ENCODE data around the gene KCNK15.

The KCNK15 gene

DNA sequence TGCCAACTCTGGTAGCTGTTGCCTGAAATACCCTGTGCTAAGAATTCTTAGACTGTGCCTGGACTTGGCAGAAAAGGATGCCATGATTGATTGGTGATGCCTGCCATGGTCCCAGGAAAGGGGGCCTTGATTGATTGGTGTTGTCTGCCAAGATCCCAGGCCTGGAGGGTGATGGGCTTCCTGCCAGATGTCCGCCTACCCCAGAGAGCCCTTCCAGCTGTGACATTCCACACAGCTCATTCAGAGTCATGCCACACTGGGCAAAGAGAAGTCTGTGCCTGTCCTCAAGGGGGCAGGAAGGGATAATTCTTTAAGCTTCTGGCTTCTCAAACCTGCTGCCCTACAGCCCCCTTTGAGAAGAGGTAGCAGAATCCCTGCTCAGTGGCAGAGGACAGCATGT is 40.1 kb downstream of the KCNK15 start:
- Histone ChIP-seq H3K4me3 (ENCODE audit: control insufficient read depth in 1 of 7, extremely low read depth in 1 of 7, insufficient read depth in 4 of 7, low read depth in 2 of 7, low read length in 6 of 7) (no peak overlapping the region), H3K4me1 (ENCODE audit: control extremely low read depth in 1 of 4, control insufficient read depth in 4 of 4, insufficient read depth in 4 of 4, low read length in 3 of 4) (no peaks in the 10 kb centered on the region), H3K27ac (ENCODE audit: insufficient read depth in 1 of 2, low read depth in 1 of 2, low read length in 2 of 2, poor library complexity in 1 of 2, severe bottlenecking in 2 of 2) (no peak overlapping the region), H3K27me3 (replicated peaks in 2 of 5; ENCODE audit: control insufficient read depth in 4 of 5, insufficient read depth in 5 of 5, low read length in 4 of 5) (peaks cover 0 to 24% (median 7%) of the 10 kb centered on the region in 5 experiments), H3K36me3 (ENCODE audit: control insufficient read depth in 4 of 4, insufficient read depth in 4 of 4, low read length in 3 of 4) (no peaks in the 10 kb centered on the region), H3K9me3 (ENCODE audit: control extremely low read depth in 1 of 5, control insufficient read depth in 4 of 5, insufficient read depth in 2 of 5, low read depth in 1 of 5, low read length in 4 of 5) (no peaks in the 10 kb centered on the region)
- ChIA-PET POLR2A (no interaction called here), CTCF (interaction anchor here (1.0 kb wide), 1 partner anchor 9 kb away, joined by 4 read pairs; no protein-coding TSS in a partner anchor)
- 86% methylated on average over 1 of the region's 1 CpG for WGBS (ENCODE audit: insufficient coverage)
- DNase-seq, result no peak

- Histone ChIP-seq H3K4me1 (ENCODE audit: control extremely low read depth in 1 of 4, control insufficient read depth in 4 of 4, insufficient read depth in 4 of 4, low read length in 3 of 4) (no peaks in the 10 kb centered on the region), H3K4me3 (ENCODE audit: control insufficient read depth in 1 of 7, extremely low read depth in 1 of 7, insufficient read depth in 4 of 7, low read depth in 2 of 7, low read length in 6 of 7) (no peak overlapping the region), H3K27me3 (replicated peaks in 2 of 5; ENCODE audit: control insufficient read depth in 4 of 5, insufficient read depth in 5 of 5, low read length in 4 of 5) (peaks cover 0 to 24% (median 9%) of the 10 kb centered on the region in 5 experiments), H3K36me3 (ENCODE audit: control insufficient read depth in 4 of 4, insufficient read depth in 4 of 4, low read length in 3 of 4) (no peaks in the 10 kb centered on the region), H3K9me3 (ENCODE audit: control extremely low read depth in 1 of 5, control insufficient read depth in 4 of 5, insufficient read depth in 2 of 5, low read depth in 1 of 5, low read length in 4 of 5) (no peaks in the 10 kb centered on the region), H3K27ac (ENCODE audit: insufficient read depth in 1 of 2, low read depth in 1 of 2, low read length in 2 of 2, poor library complexity in 1 of 2, severe bottlenecking in 2 of 2) (no peak overlapping the region)
- WGBS (ENCODE audit: insufficient coverage), result 85% methylated on average over 5 of the region's 7 CpGs
- ChIA-PET CTCF (no interaction called here), POLR2A (no interaction called here)
- no peak for DNase-seq
Observed at GRCh38 chr20:44787299-44787698, 41.6 kb downstream of the KCNK15 start.

- POLR2A ChIA-PET, result no interaction called here
- WGBS (ENCODE audit: insufficient coverage), result 100% methylated on average over 1 of the region's 10 CpGs
- Histone ChIP-seq H3K36me3 (ENCODE audit: control insufficient read depth in 4 of 4, insufficient read depth in 4 of 4, low read length in 3 of 4) (no peaks in the 10 kb centered on the region), H3K9me3 (ENCODE audit: control extremely low read depth in 1 of 5, control insufficient read depth in 4 of 5, insufficient read depth in 2 of 5, low read depth in 1 of 5, low read length in 4 of 5) (no peaks in the 10 kb centered on the region), H3K4me1 (ENCODE audit: control extremely low read depth in 1 of 4, control insufficient read depth in 4 of 4, insufficient read depth in 4 of 4, low read length in 3 of 4) (no peaks in the 10 kb centered on the region), H3K27me3 (replicated peaks in 2 of 5; ENCODE audit: control insufficient read depth in 4 of 5, insufficient read depth in 5 of 5, low read length in 4 of 5) (peaks cover 0 to 24% (median 9%) of the 10 kb centered on the region in 5 experiments), H3K27ac (ENCODE audit: insufficient read depth in 1 of 2, low read depth in 1 of 2, low read length in 2 of 2, poor library complexity in 1 of 2, severe bottlenecking in 2 of 2) (no peak overlapping the region), H3K4me3 (ENCODE audit: control insufficient read depth in 1 of 7, extremely low read depth in 1 of 7, insufficient read depth in 4 of 7, low read depth in 2 of 7, low read length in 6 of 7) (no peak overlapping the region)
- CTCF ChIA-PET, result no interaction called here
- no peak for DNase-seq
Observed at GRCh38 chr20:44788706-44789456, 43.2 kb downstream of the KCNK15 start.

DNA sequence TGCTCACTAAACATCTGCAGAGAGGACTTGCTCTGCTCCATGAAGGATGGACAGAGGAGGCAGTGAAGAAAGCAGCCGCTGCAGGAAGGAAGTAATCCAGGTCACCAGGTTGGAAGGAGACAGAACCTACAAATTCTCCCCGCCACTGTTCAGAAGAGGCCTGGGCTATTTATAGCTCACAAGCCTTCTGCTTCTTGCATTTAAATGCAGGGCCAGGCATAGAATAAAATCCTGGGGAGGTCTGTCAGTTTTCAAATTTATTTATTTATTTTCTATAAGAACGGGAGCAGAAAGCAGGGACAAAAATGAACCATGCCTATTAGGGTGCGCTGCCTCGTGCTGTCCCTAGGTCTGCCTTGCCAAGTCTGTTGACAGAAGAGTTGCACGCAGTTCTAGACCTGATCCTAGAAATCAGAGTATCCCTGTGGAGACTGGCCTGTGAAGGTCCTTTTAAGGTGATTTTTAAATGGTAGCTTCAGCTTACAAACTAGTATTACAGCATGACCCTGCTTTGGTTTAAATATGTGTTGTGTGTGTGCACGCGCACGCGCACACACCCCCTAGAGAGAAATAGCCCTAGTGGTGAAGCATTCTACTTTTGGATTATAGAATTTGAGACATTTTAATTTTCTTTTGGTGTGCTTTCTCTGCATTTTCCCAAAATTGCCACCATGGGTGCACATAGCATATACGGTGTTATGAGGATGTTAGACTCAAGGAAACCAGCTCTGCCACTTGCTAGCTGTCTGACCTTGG is 45.2 kb downstream of the KCNK15 start:
- DNase-seq, result no peak
- Histone ChIP-seq H3K27ac (ENCODE audit: insufficient read depth in 1 of 2, low read depth in 1 of 2, low read length in 2 of 2, poor library complexity in 1 of 2, severe bottlenecking in 2 of 2) (no peak overlapping the region), H3K4me1 (ENCODE audit: control extremely low read depth in 1 of 4, control insufficient read depth in 4 of 4, insufficient read depth in 4 of 4, low read length in 3 of 4) (no peaks in the 10 kb centered on the region), H3K9me3 (ENCODE audit: control extremely low read depth in 1 of 5, control insufficient read depth in 4 of 5, insufficient read depth in 2 of 5, low read depth in 1 of 5, low read length in 4 of 5) (no peaks in the 10 kb centered on the region), H3K36me3 (ENCODE audit: control insufficient read depth in 4 of 4, insufficient read depth in 4 of 4, low read length in 3 of 4) (no peaks in the 10 kb centered on the region), H3K4me3 (ENCODE audit: control insufficient read depth in 1 of 7, extremely low read depth in 1 of 7, insufficient read depth in 4 of 7, low read depth in 2 of 7, low read length in 6 of 7) (no peak overlapping the region), H3K27me3 (replicated peaks in 2 of 5; ENCODE audit: control insufficient read depth in 4 of 5, insufficient read depth in 5 of 5, low read length in 4 of 5) (peaks cover 0 to 18% (median 11%) of the 10 kb centered on the region in 5 experiments)
- CTCF ChIA-PET, result no interaction called here
- POLR2A ChIA-PET, result no interaction called here
- 80% methylated on average over 5 of the region's 11 CpGs for WGBS (ENCODE audit: insufficient coverage)

- H3K9me3 ChIP-seq (ENCODE audit: control extremely low read depth in 1 of 5, control insufficient read depth in 4 of 5, insufficient read depth in 2 of 5, low read depth in 1 of 5, low read length in 4 of 5), result no peaks in the 10 kb centered on the region
- no peaks in the 10 kb centered on the region for H3K36me3 ChIP-seq (ENCODE audit: control insufficient read depth in 4 of 4, insufficient read depth in 4 of 4, low read length in 3 of 4)
- WGBS (ENCODE audit: insufficient coverage), result 78% methylated on average over 4 of the region's 7 CpGs
- H3K27ac ChIP-seq (ENCODE audit: insufficient read depth in 1 of 2, low read depth in 1 of 2, low read length in 2 of 2, poor library complexity in 1 of 2, severe bottlenecking in 2 of 2), result no peak overlapping the region
- H3K4me3 ChIP-seq (ENCODE audit: control insufficient read depth in 1 of 7, extremely low read depth in 1 of 7, insufficient read depth in 4 of 7, low read depth in 2 of 7, low read length in 6 of 7), result no peak overlapping the region
- peak in 1 of 3 donors; percentile 10 for DNase-seq
- H3K4me1 ChIP-seq (ENCODE audit: control extremely low read depth in 1 of 4, control insufficient read depth in 4 of 4, insufficient read depth in 4 of 4, low read length in 3 of 4), result no peaks in the 10 kb centered on the region
- POLR2A ChIA-PET, result no interaction called here
- peaks cover 0 to 13% (median 3%) of the 10 kb centered on the region in 5 experiments for H3K27me3 ChIP-seq (replicated peaks in 2 of 5; ENCODE audit: control insufficient read depth in 4 of 5, insufficient read depth in 5 of 5, low read length in 4 of 5)
- CTCF ChIA-PET, result no interaction called here
Observed at GRCh38 chr20:44792796-44793195, 47.1 kb downstream of the KCNK15 start.

DNA sequence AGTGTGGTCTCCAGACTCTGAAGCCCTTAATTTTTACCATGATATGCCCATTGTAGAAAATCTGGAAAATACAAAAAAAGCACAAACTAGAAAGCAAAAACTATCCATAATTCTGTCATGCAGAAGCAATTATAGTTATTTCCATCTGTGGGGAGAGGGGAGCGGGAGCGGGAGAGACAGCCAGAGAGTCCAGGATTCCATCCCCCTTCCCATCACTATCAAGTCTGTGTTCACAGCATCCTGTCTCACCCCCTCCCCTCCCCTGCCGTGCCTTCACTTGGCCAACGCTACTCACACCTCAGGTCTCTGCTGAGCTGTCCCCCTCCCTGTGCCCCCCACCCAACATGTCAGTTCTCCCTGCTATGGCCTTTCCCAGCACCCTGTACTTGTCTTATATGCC is 50.2 kb downstream of the KCNK15 start:
- Histone ChIP-seq H3K4me1 (ENCODE audit: control extremely low read depth in 1 of 4, control insufficient read depth in 4 of 4, insufficient read depth in 4 of 4, low read length in 3 of 4) (no peaks in the 10 kb centered on the region), H3K27ac (ENCODE audit: insufficient read depth in 1 of 2, low read depth in 1 of 2, low read length in 2 of 2, poor library complexity in 1 of 2, severe bottlenecking in 2 of 2) (no peak overlapping the region), H3K4me3 (ENCODE audit: control insufficient read depth in 1 of 7, extremely low read depth in 1 of 7, insufficient read depth in 4 of 7, low read depth in 2 of 7, low read length in 6 of 7) (no peak overlapping the region), H3K36me3 (ENCODE audit: control insufficient read depth in 4 of 4, insufficient read depth in 4 of 4, low read length in 3 of 4) (no peaks in the 10 kb centered on the region), H3K9me3 (ENCODE audit: control extremely low read depth in 1 of 5, control insufficient read depth in 4 of 5, insufficient read depth in 2 of 5, low read depth in 1 of 5, low read length in 4 of 5) (no peaks in the 10 kb centered on the region), H3K27me3 (replicated peaks in 2 of 5; ENCODE audit: control insufficient read depth in 4 of 5, insufficient read depth in 5 of 5, low read length in 4 of 5) (peaks cover 0 to 10% (median 0%) of the 10 kb centered on the region in 5 experiments)
- DNase-seq, result no peak
- 50% methylated on average over 2 of the region's 4 CpGs for WGBS (ENCODE audit: insufficient coverage)
- CTCF ChIA-PET, result no interaction called here
- POLR2A ChIA-PET, result no interaction called here

DNA sequence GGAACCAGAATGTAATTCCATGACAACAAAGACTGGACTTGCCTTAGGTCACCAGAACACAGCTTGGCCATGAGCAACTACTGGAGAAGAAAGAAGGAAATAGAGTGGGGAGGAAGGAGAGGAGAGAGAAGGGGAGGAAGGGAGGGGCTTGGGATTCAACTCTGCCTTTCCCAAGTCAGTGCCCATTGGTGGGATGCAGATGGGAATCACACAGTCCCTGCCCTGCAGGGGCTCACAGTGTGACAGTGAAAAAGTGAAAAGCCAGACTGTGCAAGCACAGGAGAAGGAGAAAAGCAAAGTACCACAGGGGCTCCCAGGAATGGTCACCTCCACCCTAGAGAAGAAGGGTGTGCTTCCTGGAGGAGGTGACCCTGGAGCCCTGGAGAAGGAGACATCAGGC is 50.6 kb downstream of the KCNK15 start:
- Histone ChIP-seq H3K36me3 (ENCODE audit: control insufficient read depth in 4 of 4, insufficient read depth in 4 of 4, low read length in 3 of 4) (no peaks in the 10 kb centered on the region), H3K4me1 (ENCODE audit: control extremely low read depth in 1 of 4, control insufficient read depth in 4 of 4, insufficient read depth in 4 of 4, low read length in 3 of 4) (no peaks in the 10 kb centered on the region), H3K27me3 (replicated peaks in 2 of 5; ENCODE audit: control insufficient read depth in 4 of 5, insufficient read depth in 5 of 5, low read length in 4 of 5) (peaks cover 0 to 9% (median 0%) of the 10 kb centered on the region in 5 experiments), H3K27ac (ENCODE audit: insufficient read depth in 1 of 2, low read depth in 1 of 2, low read length in 2 of 2, poor library complexity in 1 of 2, severe bottlenecking in 2 of 2) (no peak overlapping the region), H3K4me3 (ENCODE audit: control insufficient read depth in 1 of 7, extremely low read depth in 1 of 7, insufficient read depth in 4 of 7, low read depth in 2 of 7, low read length in 6 of 7) (no peak overlapping the region), H3K9me3 (ENCODE audit: control extremely low read depth in 1 of 5, control insufficient read depth in 4 of 5, insufficient read depth in 2 of 5, low read depth in 1 of 5, low read length in 4 of 5) (no peaks in the 10 kb centered on the region)
- ChIA-PET CTCF (no interaction called here), POLR2A (no interaction called here)
- no peak for DNase-seq
